DMS79 treated with DMSO at 0.1 percent for 48 hours (cell line): ENCODE results near the gene RNF130.

Experiments used
- DNase-seq: peaks from one replicate; lab custom pipeline; 2025; lab: John Stamatoyannopoulos, UW

RNF130 gene

DNA sequence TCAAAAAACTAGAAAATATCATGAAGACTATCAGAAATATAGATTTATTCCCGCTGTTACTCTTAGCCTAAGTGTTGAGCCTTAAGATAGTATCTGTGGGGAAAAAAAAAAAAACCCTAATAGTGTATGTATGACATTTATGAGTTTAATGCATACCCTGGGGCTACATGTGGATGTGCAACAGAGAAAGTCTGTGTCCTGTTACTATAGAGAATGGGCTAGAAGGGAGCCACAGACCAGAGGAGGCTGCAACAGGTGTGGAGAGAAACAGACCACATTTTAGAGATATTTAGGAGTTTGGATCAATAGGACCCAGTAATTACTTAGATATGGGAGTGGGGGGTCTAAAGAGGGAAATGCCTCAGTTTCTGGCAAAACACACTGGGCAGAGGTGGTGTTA lies 15.4 kb downstream of the RNF130 start:
- DNase-seq: no peak

DNA sequence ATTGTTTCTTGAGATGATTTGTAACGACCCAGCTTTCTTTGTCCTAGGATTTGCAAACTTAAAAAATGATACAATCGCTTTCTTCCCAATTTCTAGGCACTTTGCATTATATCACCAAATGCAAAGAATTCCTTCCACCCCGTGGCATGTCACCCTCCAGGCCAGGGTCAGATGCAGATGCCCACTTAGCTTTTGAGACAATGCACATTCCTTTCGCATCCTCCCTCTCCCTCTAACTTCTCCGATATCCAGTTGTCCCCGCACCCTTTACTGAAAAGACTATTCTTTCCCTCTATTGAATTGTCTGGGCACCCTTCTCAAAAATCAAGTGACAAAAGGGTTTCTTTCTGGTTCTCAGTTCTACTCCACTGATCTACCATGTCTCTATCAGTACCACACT lies 17.3 kb downstream of the RNF130 start:
- no peak for DNase-seq

DNA sequence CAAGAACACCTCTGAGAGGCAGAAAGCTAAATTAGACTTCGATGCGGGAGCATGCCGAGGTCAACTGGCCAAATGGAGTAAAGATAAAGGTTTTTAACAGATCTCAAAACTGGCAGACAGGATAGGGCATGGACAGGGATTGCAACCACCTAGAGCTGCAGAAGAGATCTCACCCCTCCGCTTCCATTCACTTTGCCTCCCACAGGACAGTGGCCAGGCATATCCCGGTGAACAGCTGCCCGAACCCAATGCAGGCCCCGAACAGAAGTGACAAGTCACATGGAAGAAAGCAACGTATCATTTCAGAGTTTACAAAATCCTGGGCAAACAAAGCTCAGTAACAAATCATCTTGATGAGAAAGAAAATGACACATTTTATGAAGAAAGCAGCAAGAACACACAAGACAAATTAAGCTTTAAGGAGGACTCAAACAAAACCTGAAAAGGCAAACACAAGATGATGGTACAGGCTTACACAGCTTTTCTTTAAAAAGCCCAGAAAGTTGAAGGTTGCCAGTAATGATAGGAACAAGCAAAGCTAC lies 18.4 kb downstream of the RNF130 start:
- DNase-seq: no peak

DNA sequence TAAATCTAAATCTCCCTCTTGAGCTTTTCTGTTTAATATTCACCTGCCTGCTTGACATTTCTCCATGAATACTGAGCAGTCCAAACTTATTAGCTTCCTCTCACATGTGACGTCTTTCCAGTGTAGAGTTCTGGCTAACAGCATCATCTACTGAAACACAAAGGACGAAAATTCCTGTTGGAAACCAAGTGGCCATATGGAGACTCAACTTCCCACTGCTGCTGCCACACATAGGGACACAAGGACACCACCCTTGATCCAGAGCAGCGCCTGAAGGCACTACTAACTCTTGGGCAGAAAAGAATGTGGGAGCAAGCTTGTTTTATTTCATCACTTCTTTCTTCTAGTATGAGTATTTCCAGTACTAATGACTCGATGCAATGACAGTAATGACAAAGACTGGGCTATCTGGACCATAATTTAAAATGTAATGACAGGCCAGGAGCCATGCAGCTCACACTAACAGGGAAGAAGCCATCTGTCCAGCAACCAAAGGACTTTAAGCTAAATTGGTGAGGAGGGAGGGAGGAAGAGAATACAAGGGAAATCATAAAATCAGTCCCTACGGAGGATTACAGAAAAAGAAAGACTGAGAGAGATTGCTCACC lies 19.2 kb downstream of the RNF130 start:
- no peak for DNase-seq

DNA sequence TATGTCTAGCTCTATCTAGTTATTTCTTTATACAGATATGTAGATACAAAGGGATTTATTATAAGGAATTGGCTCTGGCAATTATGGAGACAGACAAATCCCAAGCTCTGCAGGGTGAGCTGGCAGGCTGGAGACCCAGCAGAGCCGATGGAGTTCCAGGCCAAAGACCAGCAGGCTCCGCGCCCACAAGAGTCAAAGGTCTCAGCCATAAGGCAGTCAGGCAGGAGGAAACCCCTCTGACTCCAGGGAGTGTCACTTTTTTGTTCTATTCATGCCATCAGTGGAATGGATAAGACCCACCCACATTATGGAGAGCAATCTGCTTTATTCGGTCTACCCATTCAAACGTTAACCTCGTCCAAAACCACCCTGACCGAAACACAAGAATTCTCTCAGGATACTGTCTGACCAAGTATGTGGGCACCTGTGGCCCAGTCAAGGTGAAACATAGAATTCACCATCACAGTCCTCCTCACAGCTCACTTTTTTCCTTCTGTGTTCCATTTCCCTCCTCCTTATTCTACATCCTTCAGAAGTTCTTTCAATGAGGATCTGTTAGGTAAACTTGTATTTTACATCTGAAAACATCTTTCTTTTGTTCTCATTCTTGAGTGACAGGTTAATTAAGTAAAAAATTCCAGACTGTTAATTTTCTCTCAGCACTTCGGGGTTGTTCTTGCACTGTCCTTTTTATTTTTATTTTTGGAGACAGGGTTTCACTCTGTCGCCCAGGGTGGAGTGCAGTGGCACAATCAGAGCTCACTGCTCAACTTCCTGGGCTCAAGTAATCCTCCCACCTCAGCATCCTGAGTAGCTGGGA lies 21.2 kb downstream of the RNF130 start:
- no peak for DNase-seq

DNA sequence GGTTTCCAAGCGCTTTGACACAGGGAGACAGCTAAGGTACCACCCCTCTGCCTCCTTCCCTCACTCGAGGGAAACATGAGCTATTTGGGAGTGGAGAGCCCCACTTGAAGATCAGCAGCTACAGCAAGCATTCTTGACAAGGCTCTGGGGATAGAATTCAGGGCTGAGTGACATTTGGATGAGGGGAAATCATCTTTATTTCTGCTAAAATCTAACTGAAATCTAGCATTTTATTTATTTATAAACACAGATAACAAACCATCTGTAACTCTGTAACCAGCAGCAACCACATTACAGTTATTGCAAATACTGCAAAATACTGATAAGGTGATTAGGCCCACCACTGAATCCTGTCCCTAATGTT lies 22.4 kb downstream of the RNF130 start:
- peak; percentile 37 for DNase-seq

DNA sequence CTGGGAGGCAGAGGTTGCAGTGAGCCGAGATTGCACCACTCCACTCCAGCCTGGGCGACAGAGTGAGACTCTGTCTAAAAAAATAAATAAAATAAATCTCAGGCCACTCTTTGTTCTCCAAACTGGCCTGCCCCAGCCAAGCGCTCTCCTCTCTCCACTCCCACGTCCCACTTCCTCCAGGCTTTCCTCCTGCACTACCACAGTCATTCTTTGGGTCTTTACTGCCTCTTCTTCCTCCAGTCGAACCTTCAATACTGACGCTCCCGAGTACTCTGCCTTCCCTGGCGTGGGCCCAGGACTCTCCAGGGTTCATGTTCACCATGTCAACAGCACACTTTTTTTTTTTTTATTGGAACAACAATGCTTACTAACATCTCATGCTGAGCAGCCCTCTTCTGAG lies 23.9 kb downstream of the RNF130 start:
- DNase-seq: peak; percentile 9

DNA sequence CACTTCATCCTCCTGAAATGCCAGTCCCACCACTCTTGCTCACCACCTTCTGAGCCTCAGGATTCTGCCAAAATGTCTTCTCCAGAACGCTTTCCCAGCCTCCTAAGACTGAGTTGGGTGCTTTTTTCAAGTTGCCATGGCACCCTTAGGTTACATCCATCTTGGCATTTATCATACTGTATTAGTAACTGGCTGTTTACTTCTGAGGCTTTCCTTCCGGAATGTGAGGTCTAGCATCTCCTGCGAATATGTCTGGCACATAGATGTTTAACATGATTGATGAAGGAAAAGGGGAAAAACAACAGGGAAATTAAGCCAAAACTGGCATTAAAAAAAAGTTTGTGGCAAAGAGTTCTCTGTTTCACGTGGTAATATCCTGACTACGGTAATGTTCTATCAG lies 24.9 kb downstream of the RNF130 start:
- DNase-seq: no peak

DNA sequence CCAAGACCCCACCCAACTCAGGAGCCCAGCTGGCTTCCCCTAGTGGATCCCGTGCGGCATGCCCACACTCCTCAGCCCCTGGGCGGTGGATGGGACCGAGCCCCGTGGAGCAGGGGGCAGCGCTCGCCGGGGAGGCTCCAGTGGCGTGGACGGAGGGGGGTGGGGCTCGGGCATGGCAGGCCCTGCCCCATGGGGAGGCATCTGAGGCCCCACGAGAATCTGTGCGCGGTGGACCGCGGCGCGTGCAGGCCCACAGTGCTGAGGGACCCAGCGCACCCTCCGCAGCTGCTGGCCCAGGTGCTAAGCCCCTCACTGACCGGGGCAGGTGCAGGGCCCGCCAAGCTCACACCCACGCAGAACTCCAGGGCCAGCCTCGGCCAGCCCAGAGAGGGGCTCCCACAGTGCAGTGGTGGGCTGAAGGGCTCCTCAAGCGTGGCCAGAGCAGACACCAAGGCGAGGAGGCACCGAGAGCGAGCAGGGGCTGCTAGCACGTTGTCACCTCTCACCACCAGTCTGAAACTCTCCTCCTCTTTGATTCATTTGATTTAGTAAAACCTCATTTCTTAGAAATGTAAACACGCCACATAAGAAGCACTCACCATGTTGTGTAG lies 25.6 kb downstream of the RNF130 start:
- no peak for DNase-seq

DNA sequence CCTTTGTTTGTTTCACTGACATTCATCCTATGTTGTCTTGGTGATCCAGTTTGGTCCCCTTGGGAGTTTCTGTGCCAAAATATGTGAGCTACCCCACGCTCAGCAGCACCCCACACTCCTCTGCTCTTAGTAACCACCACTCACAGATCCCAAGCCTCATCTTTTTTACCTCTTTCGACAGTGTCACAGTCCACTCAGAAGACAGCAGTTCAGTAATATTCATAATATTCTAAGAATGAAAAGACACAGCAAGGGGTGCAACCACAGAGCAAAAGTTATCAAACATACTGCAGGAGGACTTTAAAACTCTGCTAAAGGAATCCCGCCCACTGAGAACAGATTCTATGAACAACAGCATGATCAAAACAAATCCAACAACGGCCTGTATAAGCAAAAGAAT lies 28.2 kb downstream of the RNF130 start:
- DNase-seq: no peak

DNA sequence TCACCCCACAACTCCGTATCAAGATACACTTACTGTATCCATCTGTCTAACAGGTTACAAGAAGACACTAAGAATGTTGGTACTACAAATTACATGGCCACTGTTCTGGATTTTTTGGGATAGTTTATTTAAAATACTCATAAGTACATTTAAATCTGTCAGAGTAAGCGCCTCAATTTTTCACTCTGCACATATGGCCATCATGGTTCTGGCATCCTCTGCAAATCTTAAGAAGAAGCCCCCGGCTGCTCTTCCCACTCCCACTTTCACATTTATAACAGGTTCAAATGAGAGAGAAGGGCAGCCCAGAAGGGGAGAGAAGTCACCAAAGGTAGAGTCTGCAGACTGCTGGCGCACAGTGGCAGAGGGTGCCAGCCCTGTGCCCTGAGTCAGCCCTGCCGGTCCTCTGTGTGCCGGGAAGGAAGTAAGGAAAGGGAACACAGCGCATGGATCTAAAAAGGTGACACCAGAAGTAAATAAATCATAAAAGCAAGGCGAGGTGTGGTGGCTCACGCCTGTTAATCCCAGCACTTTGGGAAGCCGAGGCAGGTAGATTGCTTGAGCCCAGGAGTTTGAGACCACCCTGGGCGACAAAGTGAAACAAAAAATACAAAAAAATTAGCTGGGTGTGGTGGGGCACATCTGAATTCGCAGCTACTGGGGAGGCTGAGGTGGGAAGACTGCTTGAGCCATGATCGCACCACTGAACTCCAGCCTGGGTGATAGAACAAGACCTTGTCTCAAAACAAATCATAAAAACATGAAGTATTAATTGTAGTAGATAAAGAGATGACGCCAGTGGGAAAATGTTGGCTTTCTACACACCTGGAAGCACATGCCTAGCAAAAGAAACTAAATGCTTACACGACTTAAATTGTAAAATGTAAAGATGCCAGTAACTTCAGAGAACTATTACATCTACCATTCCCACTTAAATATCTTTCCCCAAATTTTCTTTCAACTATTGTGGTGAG lies 30.0 kb downstream of the RNF130 start:
- no peak for DNase-seq

DNA sequence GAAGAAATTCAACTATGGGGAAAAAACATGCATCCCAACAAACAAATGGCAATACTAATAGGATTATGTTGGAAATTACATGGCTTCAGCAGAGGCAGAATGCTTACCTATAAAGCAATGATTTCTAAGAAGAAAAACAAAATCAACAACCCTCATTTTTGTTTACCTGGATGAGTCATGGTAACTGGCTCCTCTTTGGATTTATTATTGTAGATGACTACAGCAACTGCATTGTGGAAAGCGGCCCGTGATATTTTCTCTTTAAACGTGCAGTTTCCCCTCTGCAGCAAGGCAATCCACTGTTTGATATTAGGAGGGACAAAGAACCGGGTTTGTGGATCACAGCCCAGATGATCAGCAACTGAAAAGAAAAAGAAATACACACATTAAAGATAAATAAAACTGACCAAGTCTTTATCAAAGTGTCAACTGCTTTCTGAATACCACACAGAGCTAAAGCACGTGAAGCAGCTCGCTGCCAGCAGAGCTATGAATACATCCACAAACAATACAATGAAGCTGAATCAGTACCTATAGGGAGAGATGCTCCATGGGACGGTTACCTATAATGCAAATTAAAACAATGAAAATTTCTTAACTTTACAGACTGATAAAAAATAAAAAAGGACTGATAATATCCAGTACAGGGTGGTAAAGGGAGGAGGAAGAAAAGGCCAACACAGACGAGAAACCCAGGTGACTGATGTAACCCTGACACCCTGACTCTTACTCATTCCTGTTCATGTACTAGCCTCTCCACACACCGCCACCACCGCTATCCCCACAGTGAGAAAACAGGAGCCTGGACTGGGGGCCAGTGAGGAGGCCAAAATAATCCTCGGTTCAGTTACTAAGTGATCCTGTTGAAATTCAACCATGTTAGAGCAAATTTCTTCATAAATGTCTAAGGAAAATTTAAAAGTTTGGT lies 31.0 kb downstream of the RNF130 start:
- no peak for DNase-seq

DNA sequence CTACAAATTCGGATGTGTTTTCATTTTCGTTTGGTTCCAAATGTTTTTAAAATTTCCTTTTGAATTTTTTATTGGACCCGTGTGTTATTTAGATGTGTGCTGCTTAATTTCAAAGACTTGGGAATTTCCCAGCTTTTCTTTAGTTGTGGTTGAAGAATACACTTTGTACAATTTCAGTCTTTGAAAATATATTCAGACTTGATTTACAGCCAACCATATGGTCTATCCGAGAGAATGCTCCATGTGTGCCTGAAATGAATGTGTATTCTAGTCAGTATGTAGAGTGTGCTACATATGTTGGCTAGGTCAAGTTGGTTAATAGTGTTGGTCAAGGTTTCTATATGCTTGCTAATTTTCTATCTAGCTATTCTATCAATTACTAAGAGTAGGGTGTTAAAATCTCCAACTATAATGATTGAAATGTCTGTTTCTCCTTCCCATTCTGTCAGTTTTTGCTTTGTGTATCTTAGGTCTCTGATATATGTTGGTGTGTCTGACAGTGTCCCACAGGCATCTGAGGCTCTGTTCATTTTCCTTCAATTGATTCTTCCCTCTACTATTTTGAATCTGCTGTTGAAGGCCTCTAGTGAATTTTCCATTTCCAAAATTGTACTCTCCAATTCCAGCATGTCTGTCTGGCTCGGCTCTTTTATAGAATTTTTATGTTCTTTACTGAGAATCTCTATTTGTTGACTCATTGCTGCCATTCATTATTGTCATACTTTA lies 36.2 kb downstream of the RNF130 start:
- DNase-seq: no peak

DNA sequence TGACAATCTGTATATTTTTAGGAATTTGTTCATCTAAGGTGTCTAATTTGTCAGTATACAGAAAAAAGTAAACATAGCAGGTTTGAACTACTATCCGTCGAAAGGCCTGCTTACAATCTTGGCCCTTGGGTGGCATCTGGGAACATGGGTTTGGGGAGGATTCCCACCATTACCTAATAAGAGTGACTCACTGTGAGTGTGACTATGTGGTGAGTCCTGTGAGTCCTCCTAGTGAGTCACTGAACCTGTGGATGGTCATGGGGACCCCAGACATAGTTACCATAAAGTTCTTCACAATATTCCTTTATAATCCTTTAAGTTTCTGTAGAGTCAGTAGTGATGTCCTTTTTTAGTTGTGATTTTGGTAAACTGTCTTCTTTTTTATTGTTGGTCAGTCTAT lies 37.0 kb downstream of the RNF130 start:
- no peak for DNase-seq

DNA sequence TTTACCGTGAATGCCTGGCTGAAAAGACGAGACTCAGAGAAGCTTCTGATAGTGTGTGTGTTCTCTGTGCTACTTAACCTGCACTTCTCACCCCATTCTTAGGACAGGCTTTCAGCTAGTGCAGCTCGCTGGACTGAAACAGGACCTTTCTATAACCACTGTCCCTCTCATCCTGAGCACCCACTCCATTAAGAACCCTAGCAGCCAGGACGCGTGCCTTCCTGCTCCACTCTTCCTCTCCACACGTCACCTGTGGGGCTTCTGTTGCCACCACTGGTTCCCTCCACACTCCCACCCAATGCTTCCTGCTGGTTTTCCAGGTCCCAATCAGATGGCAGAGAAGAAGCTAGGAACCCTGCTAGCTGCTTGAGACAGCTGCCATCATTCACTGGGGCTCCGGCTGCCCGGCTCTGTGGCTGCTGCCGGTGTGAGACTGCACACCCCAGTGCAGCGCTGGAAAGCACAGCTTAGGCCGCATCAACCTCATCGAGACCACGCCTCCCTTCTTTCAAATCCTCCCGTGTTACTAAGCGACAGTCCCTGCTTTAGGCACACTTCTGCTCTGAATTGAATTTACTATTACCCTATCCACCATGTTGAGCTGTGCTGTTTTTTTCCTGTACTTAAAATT lies 44.0 kb downstream of the RNF130 start:
- no peak for DNase-seq

DNA sequence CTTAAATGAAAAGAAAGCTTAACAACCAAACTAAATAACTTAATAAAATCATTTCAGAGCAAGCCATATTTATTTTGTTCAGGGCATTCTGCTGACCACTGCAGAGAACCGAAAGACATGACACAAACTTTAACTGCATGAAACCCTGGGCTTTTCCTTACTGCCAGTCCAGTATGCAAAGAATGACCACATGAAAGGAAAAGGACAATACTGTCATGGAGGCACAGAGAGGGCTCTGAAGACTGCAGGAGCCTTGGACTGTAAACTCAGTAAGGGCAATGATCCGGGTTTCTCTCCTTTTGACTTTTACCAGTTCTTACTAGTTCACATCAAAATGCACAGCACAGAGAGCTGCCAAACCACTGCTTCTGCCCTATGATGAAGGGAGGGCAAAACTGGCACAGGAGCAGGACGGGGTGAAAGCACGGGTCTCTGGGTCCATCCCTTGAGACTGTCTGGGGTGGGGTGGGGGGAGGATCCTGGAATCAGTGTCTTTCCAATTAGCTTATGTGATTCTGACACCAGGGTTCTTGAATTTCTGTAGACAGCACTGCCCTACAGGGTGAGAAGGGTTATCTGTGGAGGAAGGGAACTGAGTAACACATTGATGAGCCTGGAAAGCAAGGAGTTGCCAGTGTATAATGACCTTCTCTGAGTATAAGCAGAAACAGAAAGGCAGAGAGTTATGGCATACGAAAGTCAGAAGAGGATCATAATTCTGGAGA lies 44.7 kb downstream of the RNF130 start:
- DNase-seq: no peak

DNA sequence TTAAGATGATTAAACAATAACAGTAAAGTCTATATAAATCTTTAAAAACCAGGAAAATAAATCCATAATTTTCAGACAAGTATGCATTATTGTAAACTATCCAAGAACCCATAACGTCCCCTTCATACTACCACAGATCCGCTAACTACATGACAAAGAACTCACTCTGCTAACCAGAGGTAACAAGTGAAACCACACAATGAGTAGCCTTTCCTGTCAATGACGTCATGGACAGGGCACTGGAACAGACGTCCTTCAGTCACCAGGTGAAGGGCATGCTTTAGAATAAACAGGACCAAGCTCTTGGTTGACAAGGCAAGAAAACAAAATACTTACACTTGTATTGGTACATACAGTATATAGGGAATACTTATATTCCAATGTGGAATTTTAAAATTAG lies 45.2 kb downstream of the RNF130 start:
- DNase-seq: no peak

DNA sequence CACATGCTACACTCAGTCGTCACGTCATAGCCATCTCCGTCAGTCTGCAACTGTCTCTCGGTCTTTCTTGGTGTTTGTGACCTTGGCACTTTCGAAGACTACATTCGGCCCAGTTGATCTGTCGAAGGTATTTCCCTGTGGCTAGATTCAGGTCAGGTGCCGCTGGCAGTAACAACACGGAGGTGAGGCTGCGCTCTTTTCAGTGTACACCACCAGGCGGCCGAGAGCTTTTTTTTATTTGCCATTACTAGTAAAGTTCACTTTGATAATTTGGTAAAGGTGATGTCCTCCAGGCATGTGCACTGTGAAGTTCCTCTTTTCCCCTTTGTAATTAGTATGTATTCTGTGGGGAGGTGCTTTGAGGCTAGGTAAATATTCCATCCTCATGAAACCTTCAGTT lies 49.7 kb downstream of the RNF130 start:
- DNase-seq: no peak

DNA sequence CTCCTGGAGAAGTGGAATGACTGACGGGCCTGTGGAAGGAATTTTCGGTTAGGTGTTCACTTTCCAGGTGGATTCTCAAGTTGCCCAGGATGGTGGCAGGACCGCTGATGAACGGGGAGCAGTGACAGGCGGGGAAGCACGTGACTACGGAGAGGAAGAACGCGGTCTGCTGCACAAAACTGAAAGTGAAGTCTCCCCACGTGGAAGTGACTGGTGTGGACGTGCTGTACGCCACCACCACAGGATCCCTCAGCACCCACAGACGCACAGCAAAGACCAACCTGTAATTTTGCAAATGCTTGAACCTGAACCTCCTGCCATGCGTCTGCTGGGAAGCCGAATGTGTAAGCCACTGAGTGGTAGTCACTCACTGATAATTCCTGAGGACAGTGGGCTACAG lies 51.4 kb downstream of the RNF130 start:
- no peak for DNase-seq
